ENCODE data around the gene KDM8. TPM values are rescaled to one million over a fixed set of nuclear protein-coding genes. Genes with fewer than 3 reads are reported as not detected.

Gene KDM8
- total and polyA plus RNA-seq, 9 of the 15 experiments (the other 6 are each of a cell fraction or from before 2014, with no cell fraction given), result 0.61 to 9.1 (median 5.4) TPM

GRCh38 chr16:27202923-27203506 lies 311 bp upstream of the KDM8 start (continued):
- TF ChIP-seq ZNF592 (IDR thresholded peaks at IDR 0.05), result no peak
- TF ChIP-seq ETS1 (conservative IDR thresholded peaks at IDR 0.05; ENCODE audit: control insufficient read depth, low read depth, low read length), result peak; percentile 78; the same call in 1 of the 2 replicates
- peak; percentile 95 for TF ChIP-seq CREM (IDR thresholded peaks at IDR 0.05; ENCODE audit: low read depth)
- peak; percentile 74 for TF ChIP-seq HCFC1 (IDR thresholded peaks at IDR 0.05; ENCODE audit: low read depth, low read length)
- peak; percentile 79 for TF ChIP-seq BCOR (IDR thresholded peaks at IDR 0.05)
- peak; percentile 70 for TF ChIP-seq CTBP1 (IDR thresholded peaks at IDR 0.05; ENCODE audit: borderline replicate concordance)
- no peak for TF ChIP-seq HNRNPK (IDR thresholded peaks at IDR 0.05; ENCODE audit: low read depth, low read length, poor library complexity, severe bottlenecking)
- TF ChIP-seq TRIM28 (IDR thresholded peaks at IDR 0.05), result 0 out of 2 replicates have a peak, but pooled peaks have one; percentile 33
- 0 out of 2 replicates have a peak, but pooled peaks have one; percentile 82 for TF ChIP-seq CREB1 (IDR thresholded peaks at IDR 0.05)
- TF ChIP-seq CREB1 (CRISPR knock-in tag; IDR thresholded peaks at IDR 0.05), result peak; percentile 81
- TF ChIP-seq JUND (IDR thresholded peaks at IDR 0.05; ENCODE audit: borderline replicate concordance, low read depth, low read length), result peak; percentile 74
- TF ChIP-seq JUND (tag; IDR thresholded peaks at IDR 0.05; ENCODE audit: borderline replicate concordance, low read depth, low read length), result no peak; the same call in 2 of the 3 replicates
- no peak for TF ChIP-seq ID3 (CRISPR knock-in tag; IDR thresholded peaks at IDR 0.05)
- TF ChIP-seq ID3 (tag; IDR thresholded peaks at IDR 0.05), result 0 out of 2 replicates have a peak, but pooled peaks have one; percentile 68
- 0 out of 4 replicates have a peak, but pooled peaks of 1 of the 2 experiments have one; percentile 24 for TF ChIP-seq ARNT (IDR thresholded peaks at IDR 0.05)
- no peak for TF ChIP-seq MBD2 (IDR thresholded peaks at IDR 0.05; ENCODE audit: borderline replicate concordance, low read depth)
- peak; percentile 50; the same call in 1 of the 2 replicates for TF ChIP-seq ZBTB12 (CRISPR knock-in tag; IDR thresholded peaks at IDR 0.05)
- TF ChIP-seq HDAC1 (IDR thresholded peaks at IDR 0.05), result peak in 1 of 2 experiments; percentile 54; a peak in 1 of 4 replicates
- TF ChIP-seq NEUROD1 (IDR thresholded peaks at IDR 0.05; ENCODE audit: borderline replicate concordance, low read depth, low read length, partially characterized antibody), result peak; percentile 35
- TF ChIP-seq SAP30 (IDR thresholded peaks at IDR 0.05; ENCODE audit: borderline replicate concordance, insufficient read depth, low read depth, low read length, poor library complexity, severe bottlenecking), result peak; percentile 42

Data from K562 (cell line).